ENCODE measurements around the gene NBPF4. TPM values are rescaled to one million over a fixed set of nuclear protein-coding genes. Genes with fewer than 3 reads are reported as not detected.
"Not testable (repeated sequence)": the region's sequence is repeated elsewhere in the genome, so short reads cannot be mapped to it uniquely, and the experiment has no call there.

NBPF4 gene, protein sequence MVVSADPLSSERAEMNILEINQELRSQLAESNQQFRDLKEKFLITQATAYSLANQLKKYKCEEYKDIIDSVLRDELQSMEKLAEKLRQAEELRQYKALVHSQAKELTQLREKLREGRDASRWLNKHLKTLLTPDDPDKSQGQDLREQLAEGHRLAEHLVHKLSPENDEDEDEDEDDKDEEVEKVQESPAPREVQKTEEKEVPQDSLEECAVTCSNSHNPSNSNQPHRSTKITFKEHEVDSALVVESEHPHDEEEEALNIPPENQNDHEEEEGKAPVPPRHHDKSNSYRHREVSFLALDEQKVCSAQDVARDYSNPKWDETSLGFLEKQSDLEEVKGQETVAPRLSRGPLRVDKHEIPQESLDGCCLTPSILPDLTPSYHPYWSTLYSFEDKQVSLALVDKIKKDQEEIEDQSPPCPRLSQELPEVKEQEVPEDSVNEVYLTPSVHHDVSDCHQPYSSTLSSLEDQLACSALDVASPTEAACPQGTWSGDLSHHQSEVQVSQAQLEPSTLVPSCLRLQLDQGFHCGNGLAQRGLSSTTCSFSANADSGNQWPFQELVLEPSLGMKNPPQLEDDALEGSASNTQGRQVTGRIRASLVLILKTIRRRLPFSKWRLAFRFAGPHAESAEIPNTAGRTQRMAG
- not detected in 2 replicates for total RNA-seq (2014; rRNA removed; shearing (Covaris generic))
- polyA plus RNA-seq (2015; cell fraction: cytosol; rRNA removed) = not detected in 2 replicates
- not detected in 2 replicates for polyA plus RNA-seq (2015; cell fraction: nucleus; rRNA removed)

DNA sequence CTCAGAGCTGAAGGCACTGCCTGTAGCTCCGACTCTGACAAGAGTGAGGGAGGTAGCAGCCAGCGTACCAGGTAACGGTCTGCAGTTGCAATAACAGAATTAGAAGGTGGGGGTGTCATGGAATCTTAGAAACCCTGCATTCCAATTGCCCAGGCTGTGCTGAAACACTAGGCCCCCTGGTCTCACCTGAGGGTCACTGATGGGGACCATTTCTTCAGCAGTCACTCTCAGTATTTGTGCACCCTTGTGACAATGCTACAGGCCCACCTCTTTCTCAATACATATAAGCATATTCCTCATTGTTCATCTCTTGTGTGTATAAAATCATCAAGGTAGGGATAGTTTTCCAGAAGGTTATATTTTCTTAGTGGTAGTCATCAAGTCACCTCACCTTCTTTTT is at the start of gene NBPF4:
Gene NBPF4 (minus strand): TSS at position 101 of the 400 bp plus-strand sequence. CDS start 315 bp downstream, outside the sequence.
- in situ Hi-C loops (cut with HindIII; ENCODE audit: low pct_unique_long_range_greater_than_20kb, low sequenced_read_pairs) = not testable (repeated sequence)

DNA sequence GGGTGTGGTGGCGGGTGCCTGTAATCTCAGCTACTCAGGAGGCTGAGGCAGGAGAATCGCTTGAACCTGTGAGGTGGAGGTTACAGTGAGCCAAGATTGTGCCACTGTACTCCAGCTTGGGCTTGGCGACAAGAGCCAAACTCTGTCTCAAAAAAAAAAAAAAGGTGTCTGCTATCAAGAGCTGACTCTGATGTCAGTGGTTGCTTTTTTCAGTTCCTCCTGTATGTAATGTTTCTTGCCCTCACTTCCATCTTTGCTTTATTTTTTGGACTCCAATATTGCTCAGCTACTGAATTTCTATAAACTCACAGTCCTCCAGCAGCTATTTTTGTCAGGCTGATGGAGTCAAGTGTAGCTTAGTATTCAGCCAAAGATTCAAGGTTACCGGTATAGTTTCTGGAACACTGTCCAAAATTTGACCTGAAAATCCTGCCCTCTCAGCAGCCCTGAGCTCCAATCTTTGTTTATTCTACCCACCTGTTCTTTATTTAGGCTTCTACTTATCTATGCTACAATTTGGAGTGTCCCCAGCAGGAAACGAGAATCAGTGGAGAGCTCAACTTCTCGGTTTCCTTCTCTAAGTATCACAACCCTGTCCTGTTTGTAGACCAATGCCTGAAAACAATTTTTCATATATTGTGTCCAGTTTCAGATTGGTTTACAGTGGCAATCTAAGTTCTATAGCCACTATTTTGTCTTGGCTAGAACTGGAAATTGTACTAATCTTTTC is 38.8 kb upstream of the NBPF4 start:
- DNase-seq (ENCODE audit: low read depth, low spot score); in situ Hi-C loops (cut with HindIII; ENCODE audit: low pct_unique_long_range_greater_than_20kb, low sequenced_read_pairs): not testable (repeated sequence)

More for the DNA sequence above, at the start of gene NBPF4:
- DNase-seq (ENCODE audit: low read depth, low spot score) = not testable (repeated sequence)

- in situ Hi-C loops (cut with HindIII; ENCODE audit: low pct_unique_long_range_greater_than_20kb, low sequenced_read_pairs); DNase-seq (ENCODE audit: low read depth, low spot score): not testable (repeated sequence)
These were observed 28.8 kb upstream of the NBPF4 start for GRCh38 chr1:108272485-108273327.

- in situ Hi-C loops (cut with HindIII; ENCODE audit: low pct_unique_long_range_greater_than_20kb, low sequenced_read_pairs); DNase-seq (ENCODE audit: low read depth, low spot score): not testable (repeated sequence)
These were observed 23.2 kb upstream of the NBPF4 start for GRCh38 chr1:108267097-108267496.

DNA sequence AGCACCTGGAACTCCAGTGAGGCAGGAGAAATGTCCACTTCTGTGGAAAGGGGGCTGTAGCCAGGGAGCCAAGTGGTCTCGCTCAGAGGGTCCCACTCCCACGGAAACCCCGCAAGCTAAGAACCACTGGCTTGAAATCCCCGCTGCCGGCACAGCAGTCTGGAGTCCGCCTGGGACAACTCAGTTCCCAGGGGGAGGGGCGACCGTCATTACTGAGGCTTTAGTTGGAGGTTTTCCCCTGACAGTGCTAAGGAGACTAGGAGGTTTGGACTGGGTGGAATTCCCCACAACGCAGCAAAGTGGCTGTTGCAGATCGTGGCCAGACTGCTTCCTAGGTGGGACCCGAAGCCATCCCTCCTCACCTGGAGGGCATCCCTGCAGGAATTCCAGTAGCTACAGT is 18.1 kb upstream of the NBPF4 start:
- DNase-seq (ENCODE audit: low read depth, low spot score); in situ Hi-C loops (cut with HindIII; ENCODE audit: low pct_unique_long_range_greater_than_20kb, low sequenced_read_pairs): not testable (repeated sequence)

DNA sequence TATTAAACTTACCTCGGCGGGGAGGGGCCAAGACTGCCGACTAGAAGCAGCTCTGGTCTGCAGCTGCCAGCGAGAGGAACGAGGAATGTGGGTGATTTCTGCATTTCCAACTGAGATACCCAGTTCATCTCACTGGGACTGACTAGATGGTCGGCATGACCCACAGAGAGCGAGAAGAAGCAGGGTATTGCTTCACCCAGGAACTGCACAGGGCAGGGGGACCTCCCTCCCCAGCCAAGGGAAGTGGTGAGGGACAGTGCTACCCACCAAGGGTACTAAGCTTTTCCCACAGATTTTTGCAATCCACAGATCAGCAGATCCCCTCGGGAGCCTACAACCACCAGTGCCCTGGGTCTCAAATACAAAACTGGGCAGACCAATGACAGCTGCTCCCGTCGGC is 17.6 kb upstream of the NBPF4 start:
- DNase-seq (ENCODE audit: low read depth, low spot score); in situ Hi-C loops (cut with HindIII; ENCODE audit: low pct_unique_long_range_greater_than_20kb, low sequenced_read_pairs): not testable (repeated sequence)

GRCh38 chr1:108260578-108261259 is 16.8 kb upstream of the NBPF4 start:
- in situ Hi-C loops (cut with HindIII; ENCODE audit: low pct_unique_long_range_greater_than_20kb, low sequenced_read_pairs); DNase-seq (ENCODE audit: low read depth, low spot score): not testable (repeated sequence)

DNA sequence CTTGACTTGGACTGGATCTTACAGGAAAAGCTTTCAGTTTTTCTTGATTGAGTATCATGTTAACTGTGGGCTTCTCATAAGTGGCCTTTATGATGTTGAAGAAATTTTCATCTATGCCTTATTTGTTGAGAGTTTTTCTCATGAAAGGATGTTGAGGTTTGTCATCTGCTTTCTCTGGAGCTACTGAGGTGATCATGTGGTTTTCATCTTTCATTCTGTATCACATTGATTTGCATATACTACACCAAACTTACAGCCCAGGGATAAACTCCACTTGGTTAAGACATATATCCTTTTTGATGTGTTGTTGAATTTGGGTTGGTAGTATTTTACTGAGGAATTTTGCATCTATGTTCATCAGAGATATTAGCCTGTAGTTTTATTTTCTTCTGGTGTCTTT is 11.6 kb upstream of the NBPF4 start:
- DNase-seq (ENCODE audit: low read depth, low spot score); in situ Hi-C loops (cut with HindIII; ENCODE audit: low pct_unique_long_range_greater_than_20kb, low sequenced_read_pairs): not testable (repeated sequence)

DNA sequence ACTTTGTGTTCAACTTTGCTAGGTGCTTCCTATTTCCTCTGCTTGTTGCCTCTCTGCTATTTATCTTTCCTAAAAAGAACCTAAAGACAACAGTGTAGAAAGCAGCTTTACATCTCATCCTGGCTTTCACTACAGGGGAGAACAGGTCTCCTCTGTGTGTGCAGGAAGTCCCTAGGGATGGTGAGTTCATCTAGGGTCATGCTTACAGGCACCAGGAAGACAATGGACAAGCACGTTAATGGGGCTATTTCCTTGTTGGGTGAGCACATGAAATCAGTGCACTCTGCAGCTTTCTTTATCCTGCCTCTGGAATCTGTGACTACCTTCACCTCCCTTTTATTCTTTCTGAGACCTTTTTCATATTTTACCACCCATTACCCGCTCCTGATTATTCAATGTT is 4.5 kb downstream of the NBPF4 start:
- in situ Hi-C loops (cut with HindIII; ENCODE audit: low pct_unique_long_range_greater_than_20kb, low sequenced_read_pairs); DNase-seq (ENCODE audit: low read depth, low spot score): not testable (repeated sequence)

GRCh38 chr1:108235308-108235707 is 8.6 kb downstream of the NBPF4 start:
- DNase-seq (ENCODE audit: low read depth, low spot score) = not testable (repeated sequence)

GRCh38 chr1:108232183-108232582 is 11.7 kb downstream of the NBPF4 start:
- in situ Hi-C loops (cut with HindIII; ENCODE audit: low pct_unique_long_range_greater_than_20kb, low sequenced_read_pairs) = not testable (repeated sequence)

More at GRCh38 chr1:108235308-108235707, 8.6 kb downstream of the NBPF4 start:
- in situ Hi-C loops (cut with HindIII; ENCODE audit: low pct_unique_long_range_greater_than_20kb, low sequenced_read_pairs) = not testable (repeated sequence)

GRCh38 chr1:108229976-108230375 is 13.9 kb downstream of the NBPF4 start:
- in situ Hi-C loops (cut with HindIII; ENCODE audit: low pct_unique_long_range_greater_than_20kb, low sequenced_read_pairs); DNase-seq (ENCODE audit: low read depth, low spot score): not testable (repeated sequence)

More at GRCh38 chr1:108232183-108232582, 11.7 kb downstream of the NBPF4 start:
- not testable (repeated sequence) for DNase-seq (ENCODE audit: low read depth, low spot score)

DNA sequence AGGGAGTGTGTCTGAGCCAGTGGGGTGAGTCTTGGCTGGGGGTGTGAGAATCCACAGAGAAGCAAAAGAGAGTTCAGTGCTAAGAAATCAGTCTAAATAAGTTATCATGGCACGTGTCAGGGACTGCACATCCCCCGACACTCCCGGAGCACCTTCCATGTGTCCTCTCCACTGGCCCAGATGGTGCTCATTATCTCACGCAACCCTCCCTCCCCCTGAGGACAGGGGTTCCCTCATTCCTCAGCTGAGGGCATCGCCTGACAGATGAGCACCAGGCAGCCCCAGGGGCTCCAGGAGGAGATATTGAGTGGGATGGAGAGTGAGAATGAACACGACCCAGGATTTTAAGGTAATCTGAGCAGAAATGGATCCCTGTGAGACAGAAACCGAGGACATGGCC is 16.1 kb downstream of the NBPF4 start:
- in situ Hi-C loops (cut with HindIII; ENCODE audit: low pct_unique_long_range_greater_than_20kb, low sequenced_read_pairs); DNase-seq (ENCODE audit: low read depth, low spot score): not testable (repeated sequence)

DNA sequence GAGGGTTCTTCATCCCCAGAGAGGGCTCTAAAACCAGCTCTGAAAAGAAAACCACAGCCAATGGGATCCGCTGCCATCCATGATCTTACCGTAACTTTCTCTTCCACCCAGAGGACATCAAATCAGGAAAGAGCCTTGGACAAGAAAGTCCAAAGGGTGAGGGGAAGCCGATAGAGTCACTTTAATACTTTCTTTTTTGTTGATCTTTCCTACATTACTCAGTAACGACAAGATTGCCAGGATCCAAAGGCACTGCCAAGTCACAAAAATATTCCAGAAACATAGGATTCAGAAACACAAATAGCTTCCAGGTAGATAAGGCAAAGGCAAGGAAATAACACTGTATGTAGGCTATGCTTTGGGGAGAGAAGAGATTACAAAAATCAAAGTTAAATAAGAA is 17.0 kb downstream of the NBPF4 start:
- in situ Hi-C loops (cut with HindIII; ENCODE audit: low pct_unique_long_range_greater_than_20kb, low sequenced_read_pairs); DNase-seq (ENCODE audit: low read depth, low spot score): not testable (repeated sequence)

DNA sequence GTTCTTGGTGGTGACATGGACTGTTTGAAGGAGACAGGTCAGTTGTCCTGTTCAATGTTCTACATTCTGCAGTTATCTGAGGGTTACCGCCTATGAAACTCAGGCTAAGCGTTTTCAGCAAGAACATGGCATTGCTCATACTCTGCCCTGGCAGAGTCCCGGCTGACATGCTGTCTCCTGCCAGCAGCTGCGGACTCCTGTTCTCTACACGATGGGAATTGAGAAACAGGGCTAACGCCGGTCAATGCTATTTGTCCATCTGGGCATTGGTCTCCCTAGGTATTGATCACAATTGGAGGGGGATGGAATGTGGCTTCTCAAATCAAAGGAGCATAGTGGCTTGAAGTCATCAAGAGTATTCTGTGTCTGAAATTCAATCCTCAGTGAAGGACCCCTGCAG is 20.6 kb downstream of the NBPF4 start:
- in situ Hi-C loops (cut with HindIII; ENCODE audit: low pct_unique_long_range_greater_than_20kb, low sequenced_read_pairs); DNase-seq (ENCODE audit: low read depth, low spot score): not testable (repeated sequence)

GRCh38 chr1:108217515-108218174 is 26.2 kb downstream of the NBPF4 start:
- in situ Hi-C loops (cut with HindIII; ENCODE audit: low pct_unique_long_range_greater_than_20kb, low sequenced_read_pairs); DNase-seq (ENCODE audit: low read depth, low spot score): not testable (repeated sequence)
